ENCODE data around the gene OGFOD2. TPM values are rescaled to one million over a fixed set of nuclear protein-coding genes. Genes with fewer than 3 reads are reported as not detected.

Gene OGFOD2
- total RNA-seq, 1 experiment from 2014 or later = 18.1 TPM

- no peak for DNase-seq (ENCODE audit: low spot score)
These were observed 2.1 kb downstream of the OGFOD2 start for GRCh38 chr12:122977153-122977552.

- DNase-seq (ENCODE audit: low spot score) = no peak
These were observed 2.8 kb downstream of the OGFOD2 start for GRCh38 chr12:122977655-122978392.

GRCh38 chr12:122978507-122978955, 3.5 kb downstream of the OGFOD2 start:
- no peak for DNase-seq (ENCODE audit: low spot score)

- no peak for DNase-seq (ENCODE audit: low spot score)
These were observed 4.2 kb downstream of the OGFOD2 start for GRCh38 chr12:122979001-122979907.

GRCh38 chr12:122979908-122980182, 4.8 kb downstream of the OGFOD2 start:
- no peak for DNase-seq (ENCODE audit: low spot score)

GRCh38 chr12:122980183-122981035, 5.4 kb downstream of the OGFOD2 start, which contains the start of gene ARL6IP4:
TSS of gene ARL6IP4 (plus strand) at chr12:122980681. CDS start at chr12:122981140, 459 bp downstream.
- peak; percentile 28 for DNase-seq (ENCODE audit: low spot score)

GRCh38 chr12:122981036-122981471, 6.0 kb downstream of the OGFOD2 start:
- DNase-seq (ENCODE audit: low spot score) = no peak

- no peak for DNase-seq (ENCODE audit: low spot score)
These were observed 6.8 kb downstream of the OGFOD2 start for GRCh38 chr12:122981587-122982476.

- no peak for DNase-seq (ENCODE audit: low spot score)
These were observed 7.4 kb downstream of the OGFOD2 start for GRCh38 chr12:122982477-122982815.

GRCh38 chr12:122982963-122983788, 8.1 kb downstream of the OGFOD2 start:
- no peak for DNase-seq (ENCODE audit: low spot score)

GRCh38 chr12:122983789-122984515, 8.9 kb downstream of the OGFOD2 start:
- DNase-seq (ENCODE audit: low spot score) = no peak

GRCh38 chr12:122984612-122985337, 9.7 kb downstream of the OGFOD2 start:
- no peak for DNase-seq (ENCODE audit: low spot score)

GRCh38 chr12:122985338-122986257, 10.6 kb downstream of the OGFOD2 start:
- DNase-seq (ENCODE audit: low spot score) = no peak

- DNase-seq (ENCODE audit: low spot score) = no peak
These were observed 11.3 kb downstream of the OGFOD2 start for GRCh38 chr12:122986258-122986871.

GRCh38 chr12:122987086-122987951, 12.3 kb downstream of the OGFOD2 start:
- no peak for DNase-seq (ENCODE audit: low spot score)

GRCh38 chr12:122988036-122988435, 13.0 kb downstream of the OGFOD2 start:
- no peak for DNase-seq (ENCODE audit: low spot score)
